Midbrain (tissue), 1 donor: Measurements from ENCODE around the gene DIP2C.
"Not testable (repeated sequence)": the region's sequence is repeated elsewhere in the genome, so short reads cannot be mapped to it uniquely, and the experiment has no call there.

ENCODE experiments used
- DNase-seq: peaks from one replicate; lab custom pipeline; 2025; lab: John Stamatoyannopoulos, UW

DIP2C gene

GRCh38 chr10:660970-661596, 28.4 kb downstream of the DIP2C start:
- peak; percentile 55 for DNase-seq

GRCh38 chr10:660413-660969, 29.0 kb downstream of the DIP2C start:
- peak; percentile 33 for DNase-seq

- peak; percentile 34 for DNase-seq
Observed at GRCh38 chr10:659688-660141, 29.8 kb downstream of the DIP2C start.

- DNase-seq: not testable (repeated sequence)
Observed at GRCh38 chr10:657816-658350, 31.6 kb downstream of the DIP2C start.

- no peak for DNase-seq
Observed at GRCh38 chr10:656883-657282, 32.6 kb downstream of the DIP2C start.

- DNase-seq: peak; percentile 61
Observed at GRCh38 chr10:655184-655583, 34.3 kb downstream of the DIP2C start.

- no peak for DNase-seq
Observed at GRCh38 chr10:654647-654996, 34.8 kb downstream of the DIP2C start.

- DNase-seq: peak; percentile 36
Observed at GRCh38 chr10:653991-654646, 35.3 kb downstream of the DIP2C start.

GRCh38 chr10:652832-653459, 36.5 kb downstream of the DIP2C start:
- DNase-seq: not testable (repeated sequence)

GRCh38 chr10:652233-652632, 37.2 kb downstream of the DIP2C start:
- no peak for DNase-seq

- no peak for DNase-seq
Observed at GRCh38 chr10:651692-652091, 37.8 kb downstream of the DIP2C start.

GRCh38 chr10:650886-651615, 38.4 kb downstream of the DIP2C start:
- no peak for DNase-seq

GRCh38 chr10:650441-650851, 39.0 kb downstream of the DIP2C start:
- DNase-seq: no peak

- no peak for DNase-seq
Observed at GRCh38 chr10:649798-650440, 39.5 kb downstream of the DIP2C start.

- no peak for DNase-seq
Observed at GRCh38 chr10:649445-649797, 40.0 kb downstream of the DIP2C start.

GRCh38 chr10:647019-647418, 42.4 kb downstream of the DIP2C start:
- not testable (repeated sequence) for DNase-seq

- DNase-seq: no peak
Observed at GRCh38 chr10:646118-646524, 43.3 kb downstream of the DIP2C start.

- DNase-seq: no peak
Observed at GRCh38 chr10:644943-645334, 44.5 kb downstream of the DIP2C start.

- DNase-seq: no peak
Observed at GRCh38 chr10:644076-644942, 45.2 kb downstream of the DIP2C start.

GRCh38 chr10:642186-642890, 47.1 kb downstream of the DIP2C start:
- no peak for DNase-seq
